ENCODE data around the gene CNKSR1.

DNA sequence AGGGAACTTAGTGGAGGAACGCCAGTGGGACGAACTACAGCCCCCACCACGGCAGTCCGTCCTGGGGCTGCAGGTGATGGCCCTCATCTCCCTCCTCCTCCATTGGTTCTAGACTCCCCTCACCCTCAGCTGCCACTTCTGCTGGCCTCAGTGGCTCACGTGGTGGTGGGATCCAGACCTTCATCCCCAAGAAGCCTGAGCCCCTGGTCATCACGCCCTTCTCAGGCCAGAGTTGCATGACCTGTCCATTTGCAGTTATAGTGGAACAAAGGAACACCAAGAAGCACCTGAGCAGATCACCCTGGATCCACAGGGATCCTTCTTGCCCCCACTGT, 31.4 kb upstream of the CNKSR1 start:
- no peak for TF ChIP-seq ZNF274 (IDR thresholded peaks at IDR 0.05; ENCODE audit: low read depth, low read length)
- TF ChIP-seq YY1 (IDR thresholded peaks at IDR 0.05; ENCODE audit: insufficient read depth, insufficient read length) = no peak
- no peak for TF ChIP-seq SUZ12 (IDR thresholded peaks at IDR 0.05; ENCODE audit: extremely low read depth, insufficient read depth, insufficient read length)

All from NT2/D1 (cell line).